H9 (cell line): Measurements from ENCODE around the gene MTHFD1L. TPM values are rescaled to one million over a fixed set of nuclear protein-coding genes. Genes with fewer than 3 reads are reported as not detected.

Source experiments
- DNase-seq: peaks from one replicate; pipeline ENCODE4 v3.0.0-alpha.2; 2017
- H2AFZ ChIP-seq: one replicate; pipeline ENCODE4 v1.6.1; 2013; ENCODE audit warnings: mild to moderate bottlenecking, low read length, control low read depth, moderate library complexity
- H2AK5ac ChIP-seq: 2 replicates; pipeline ENCODE4 v1.6.1; 2013; ENCODE audit warnings: low read length, control low read depth, mixed read lengths; ENCODE audit not compliant: insufficient read length
- H2BK120ac ChIP-seq: one replicate; pipeline ENCODE4 v1.6.1; 2013; ENCODE audit warnings: low read depth, mild to moderate bottlenecking, low read length, control low read depth, inconsistent platforms; ENCODE audit not compliant: poor library complexity, severe bottlenecking
- H2BK12ac ChIP-seq: 2 replicates; pipeline ENCODE4 v1.6.1; 2013; ENCODE audit warnings: low read length, control low read depth, mixed read lengths, low read depth; ENCODE audit not compliant: insufficient read length
- H2BK15ac ChIP-seq: 2 replicates; pipeline ENCODE4 v1.6.1; 2013; ENCODE audit warnings: low read depth, low read length, control low read depth
- H2BK20ac ChIP-seq: one replicate; pipeline ENCODE4 v1.6.1; 2013; ENCODE audit warnings: low read depth, mild to moderate bottlenecking, low read length, control low read depth, inconsistent platforms; ENCODE audit not compliant: poor library complexity, severe bottlenecking
- H2BK5ac ChIP-seq: 2 replicates; pipeline ENCODE4 v1.6.1; 2013; ENCODE audit warnings: low read length, control low read depth, mixed read lengths; ENCODE audit not compliant: insufficient read length
- H3K14ac ChIP-seq: 2 replicates; pipeline ENCODE4 v1.6.1; 2013; ENCODE audit warnings: low read length, control low read depth; ENCODE audit not compliant: insufficient read depth
- H3K18ac ChIP-seq: 2 replicates; pipeline ENCODE4 v1.6.1; 2013; ENCODE audit warnings: low read depth, mild to moderate bottlenecking, mixed read lengths, low read length, control low read depth; ENCODE audit not compliant: insufficient read length
- H3K23ac ChIP-seq: 2 replicates; pipeline ENCODE4 v1.6.1; 2013; ENCODE audit warnings: low read length, control low read depth, mixed read lengths, low read depth; ENCODE audit not compliant: insufficient read length
- H3K23me2 ChIP-seq: 2 replicates; pipeline ENCODE4 v1.6.1; 2013; ENCODE audit warnings: low read depth, mild to moderate bottlenecking, mixed read lengths, low read length, control low read depth; ENCODE audit not compliant: insufficient read length, poor library complexity, severe bottlenecking
- H3K27ac ChIP-seq: 2 replicates; pipeline ENCODE4 v1.5.1; 2013; ENCODE audit warnings: low read length, control low read depth, mixed read lengths, low read depth; ENCODE audit not compliant: insufficient read length
- H3K27me3 ChIP-seq: 2 replicates; pipeline ENCODE4 v1.6.1; 2013; ENCODE audit warnings: low read length, control low read depth, inconsistent platforms; ENCODE audit not compliant: insufficient read depth
- H3K4ac ChIP-seq: 2 replicates; pipeline ENCODE4 v1.6.1; 2013; ENCODE audit warnings: low read depth, mild to moderate bottlenecking, control low read depth, inconsistent platforms, low read length, moderate library complexity
- H3K4me1 ChIP-seq: 2 replicates; pipeline ENCODE4 v1.6.1; 2013; ENCODE audit warnings: low read length, control low read depth, inconsistent platforms; ENCODE audit not compliant: insufficient read depth
- H3K4me2 ChIP-seq: 2 replicates; pipeline ENCODE4 v1.6.1; 2013; ENCODE audit warnings: low read length, control low read depth, mixed read lengths; ENCODE audit not compliant: insufficient read length, insufficient read depth
- H3K56ac ChIP-seq: 2 replicates; pipeline ENCODE4 v1.6.1; 2013; ENCODE audit warnings: low read depth, mild to moderate bottlenecking, mixed read lengths, low read length, control low read depth; ENCODE audit not compliant: insufficient read length
- H3K79me1 ChIP-seq: 2 replicates; pipeline ENCODE4 v1.6.1; 2013; ENCODE audit warnings: low read depth, mild to moderate bottlenecking, moderate library complexity, low read length, control low read depth, inconsistent platforms; ENCODE audit not compliant: insufficient read depth, poor library complexity, severe bottlenecking
- H3K79me2 ChIP-seq: 2 replicates; pipeline ENCODE4 v1.6.1; 2013; ENCODE audit warnings: low read length, control low read depth, inconsistent platforms; ENCODE audit not compliant: insufficient read depth
- H3K9ac ChIP-seq: 2 replicates; pipeline ENCODE4 v1.6.1; 2013; ENCODE audit warnings: low read length, control low read depth, mixed read lengths; ENCODE audit not compliant: insufficient read length; ENCODE audit errors: extremely low read depth
- H3K9me3 ChIP-seq: one replicate; pipeline ENCODE4 v1.6.1; 2013; ENCODE audit warnings: low read depth, low read length, inconsistent platforms; ENCODE audit not compliant: control insufficient read depth
- H3T11ph ChIP-seq: one replicate; pipeline ENCODE4 v1.6.1; 2013; ENCODE audit warnings: mild to moderate bottlenecking, low read length, control low read depth, inconsistent platforms
- H4K20me1 ChIP-seq: one replicate; pipeline ENCODE4 v1.6.1; 2013; ENCODE audit not compliant: control insufficient read depth, insufficient read length, insufficient read depth
- H4K5ac ChIP-seq: 2 replicates; pipeline ENCODE4 v1.6.1; 2013; ENCODE audit warnings: low read depth, mild to moderate bottlenecking, mixed read lengths, low read length, control low read depth; ENCODE audit not compliant: insufficient read length
- H4K8ac ChIP-seq: replicated peaks from 2 replicates; pipeline ENCODE4 v1.6.1; 2013; ENCODE audit warnings: low read length, control low read depth, mixed read lengths, low read depth; ENCODE audit not compliant: insufficient read length
- H4K91ac ChIP-seq: 2 replicates; pipeline ENCODE4 v1.6.1; 2013; ENCODE audit warnings: low read depth, mild to moderate bottlenecking, moderate library complexity, mixed read lengths, low read length, control low read depth; ENCODE audit not compliant: insufficient read length
- H3K27ac Mint-ChIP-seq, 3 experiments: 2 replicates in 2 of 3; 3 replicates in 1 of 3; pipeline ENCODE4 v1.8.0; 2020 to 2021; ENCODE audit warnings: mixed read lengths in 3 of 3, mild to moderate bottlenecking in 1 of 3, moderate library complexity in 1 of 3
- H3K27me3 Mint-ChIP-seq: 2 replicates; pipeline ENCODE4 v1.8.0; 2021; ENCODE audit warnings: low read depth, mild to moderate bottlenecking, moderate library complexity, mixed read lengths
- H3K36me3 Mint-ChIP-seq, 3 experiments: 2 replicates in 2 of 3; 3 replicates in 1 of 3; pipeline ENCODE4 v1.8.0; 2020 to 2021; ENCODE audit warnings: low read depth in 3 of 3, mixed read lengths in 3 of 3; ENCODE audit not compliant: insufficient read depth in 1 of 3
- H3K4me1 Mint-ChIP-seq, 2 experiments: 2 replicates each; pipeline ENCODE4 v1.8.0; 2020; ENCODE audit warnings: mixed read lengths in 2 of 2
- H3K4me3 Mint-ChIP-seq, 2 experiments: 2 replicates in 1 of 2; 3 replicates in 1 of 2; pipeline ENCODE4 v1.8.0; 2020 to 2021; ENCODE audit warnings: mild to moderate bottlenecking in 2 of 2, mixed read lengths in 2 of 2, moderate library complexity in 1 of 2
- H3K9me3 Mint-ChIP-seq, 2 experiments: 2 replicates in 1 of 2; 3 replicates in 1 of 2; pipeline ENCODE4 v1.8.0; 2020; ENCODE audit warnings: mild to moderate bottlenecking in 2 of 2, mixed read lengths in 2 of 2, moderate library complexity in 1 of 2
- CTCF ChIP-seq: fragments of 200-600 bp; sonication (generic); conservative IDR thresholded peaks from 3 replicates; pipeline ENCODE4 v1.8.0; 2021; ENCODE audit warnings: antibody characterized with exemption, mild to moderate bottlenecking
- WGBS: extraction: QIAGEN DNeasy Blood & Tissue Kit; methylation state at CpG from one replicate; pipeline ENCODE4 v1.1.7; 2013; ENCODE audit warnings: missing lambda C conversion rate, low lambda C conversion rate, mixed read lengths; ENCODE audit not compliant: insufficient read length; ENCODE audit errors: extremely low coverage; 5-methylcytosine and 5-hydroxymethylcytosine counted together
- total RNA-seq: library from RNA; stranded (reverse); gene quantifications from 2 replicates; pipeline ENCODE4 v1.2.1, GENCODE V29; 2021

The MTHFD1L gene
- total RNA-seq, 1 experiment from 2014 or later = 90.2 TPM

GRCh38 chr6:150919938-150920337 lies 54.4 kb downstream of the MTHFD1L start:
- Histone ChIP-seq H2BK15ac (no peak overlapping the region), H3K4ac (no peak overlapping the region), H3K14ac (no peak overlapping the region), H3K56ac (no peak overlapping the region), H3K9me3 (no peaks in the 10 kb centered on the region), H3K9ac (no peak overlapping the region), H4K5ac (no peak overlapping the region), H2BK20ac (no peak overlapping the region), H2BK5ac (no peak overlapping the region), H2AK5ac (no peak overlapping the region), H3K4me1 (no peaks in the 10 kb centered on the region), H4K91ac (no peak overlapping the region), H3K23ac (no peak overlapping the region), H3K27me3 (no peaks in the 10 kb centered on the region), H3K4me2 (no peak overlapping the region), H3K79me1 (no peaks in the 10 kb centered on the region), H3K27ac (no peak overlapping the region), H2BK120ac (no peak overlapping the region), H2AFZ (no peak overlapping the region), H4K20me1 (no peaks in the 10 kb centered on the region), H3K23me2 (no peaks in the 10 kb centered on the region), H2BK12ac (no peak overlapping the region), H3K79me2 (no peaks in the 10 kb centered on the region), H3K18ac (no peak overlapping the region), H3T11ph (no peak overlapping the region), H4K8ac (no peak overlapping the region)
- H3K4me3 Mint-ChIP-seq = no peak overlapping the region
- no peak for TF ChIP-seq CTCF
- no CpG with 5 or more reads among the region's 2 CpGs for WGBS
- no peaks in the 10 kb centered on the region for H3K9me3 Mint-ChIP-seq
- no peaks in the 10 kb centered on the region for H3K27me3 Mint-ChIP-seq
- peaks cover 31 to 62% (median 43%) of the 10 kb centered on the region in 3 experiments; a peak in 6 of 7 replicates for H3K36me3 Mint-ChIP-seq
- no peak for DNase-seq
- no peaks in the 10 kb centered on the region for H3K4me1 Mint-ChIP-seq
- H3K27ac Mint-ChIP-seq = no peak overlapping the region; a peak in 1 of 7 replicates
